CD4-positive, CD25-positive, alpha-beta regulatory T cell (primary cell): ENCODE results near the gene ZFAND6. TPM values are rescaled to one million over a fixed set of nuclear protein-coding genes. Genes with fewer than 3 reads are reported as not detected.
A peak's percentile ranks its signal among the peaks of the same experiment; 100 is the strongest.
"Not testable (repeated sequence)": the region's sequence is repeated elsewhere in the genome, so short reads cannot be mapped to it uniquely, and the experiment has no call there.

ENCODE experiments used
- ATAC-seq, 2 donors: fragments of 150-1000 bp; cut with Tn5 transposase; one replicate each; pipeline ENCODE4 v1.10.0; 2021; ENCODE audit warnings: low read depth in 2 of 2, moderate number of reproducible peaks in 2 of 2, moderate library complexity in 1 of 2
- DNase-seq, 3 donors: peaks; one replicate each; pipeline versions ENCODE4 v3.0.0 to v3.0.0-alpha.2; 2012 to 2022; ENCODE audit warnings: mixed read lengths in 1 of 3
- H3K27ac ChIP-seq: one replicate; pipeline ENCODE4 v1.7.0; 2013; ENCODE audit warnings: mild to moderate bottlenecking, low read length; ENCODE audit not compliant: insufficient read depth, poor library complexity, severe bottlenecking
- H3K27me3 ChIP-seq: one replicate; pipeline ENCODE4 v1.7.0; 2013; ENCODE audit warnings: low read length; ENCODE audit not compliant: control insufficient read depth, insufficient read depth
- H3K36me3 ChIP-seq: one replicate; pipeline ENCODE4 v1.7.0; 2013; ENCODE audit warnings: mild to moderate bottlenecking, low read length, moderate library complexity; ENCODE audit not compliant: control insufficient read depth, insufficient read depth
- H3K4me1 ChIP-seq: 2 replicates; pipeline ENCODE4 v1.7.0; 2013; ENCODE audit warnings: mild to moderate bottlenecking, low read length; ENCODE audit not compliant: insufficient read depth, control insufficient read depth, poor library complexity, severe bottlenecking
- H3K4me3 ChIP-seq: one replicate; pipeline ENCODE4 v1.7.0; 2013; ENCODE audit warnings: low read depth, mild to moderate bottlenecking, low read length, moderate library complexity
- H3K9me3 ChIP-seq, 2 experiments: 1 replicate in 1 of 2; 2 replicates in 1 of 2; pipeline ENCODE4 v1.7.0; 2013; ENCODE audit warnings: low read length in 2 of 2, mild to moderate bottlenecking in 1 of 2, moderate library complexity in 1 of 2; ENCODE audit not compliant: control insufficient read depth in 2 of 2
- H3K27ac Mint-ChIP-seq, 3 donors: one replicate each; pipeline ENCODE4 v1.8.0; 2020 to 2022; ENCODE audit warnings: mild to moderate bottlenecking in 3 of 3, mixed read lengths in 3 of 3, moderate library complexity in 2 of 3
- H3K27me3 Mint-ChIP-seq: one replicate; pipeline ENCODE4 v1.8.0; 2022; ENCODE audit warnings: mild to moderate bottlenecking, mixed read lengths
- H3K36me3 Mint-ChIP-seq: one replicate; pipeline ENCODE4 v1.8.0; 2020; ENCODE audit warnings: mixed read lengths
- H3K4me1 Mint-ChIP-seq, 4 donors: one replicate each; pipeline ENCODE4 v1.8.0; 2020 to 2022; ENCODE audit warnings: mixed read lengths in 4 of 4, mild to moderate bottlenecking in 1 of 4
- H3K4me3 Mint-ChIP-seq, 4 donors: one replicate each; pipeline ENCODE4 v1.8.0; 2020 to 2022; ENCODE audit warnings: mild to moderate bottlenecking in 4 of 4, mixed read lengths in 4 of 4, moderate library complexity in 3 of 4
- H3K9me3 Mint-ChIP-seq, 7 donors: one replicate each; pipeline ENCODE4 v1.8.0; 2020 to 2022; ENCODE audit warnings: mixed read lengths in 7 of 7, mild to moderate bottlenecking in 3 of 7, moderate library complexity in 2 of 7
- polyA plus RNA-seq, 4 donors: library from polyadenylated mRNA; unstranded; fragments of 300-500 nt; fragmentation: Illumina TruSeq; gene quantifications; one replicate each; pipeline ENCODE4 v1.2.3, GENCODE V29; 2021
- total RNA-seq: library from RNA; stranded (reverse); gene quantifications from one replicate; pipeline ENCODE4 v1.2.3, GENCODE V29; 2022

The ZFAND6 gene
- total RNA-seq (94.7 TPM), polyA plus RNA-seq (100 to 1,000 TPM; 107 to 124 (median 117) TPM)

GRCh38 chr15:80058851-80059785 lies at the start of gene ZFAND6:
ZFAND6 (plus strand) TSS chr15:80059676; CDS start chr15:80120345, 60,669 bp downstream.
- Mint-ChIP-seq H3K4me3 (peak within 1 kb of the TSS; percentile 94 to 98 (median 96)), H3K27me3 (peaks cover 21% of the 10 kb centered on the region), H3K4me1 (peaks cover 18 to 47% (median 32%) of the 10 kb centered on the region in 4 donors), H3K27ac (peak within 1 kb of the TSS; percentile 95 to 96 (median 95)), H3K36me3 (no peaks in the 10 kb centered on the region), H3K9me3 (no peaks in the 10 kb centered on the region)
- H3K27ac ChIP-seq: peak within 1 kb of the TSS; percentile 82
- peak within 1 kb of the TSS; percentile 95 for H3K4me3 ChIP-seq
- no peaks in the 10 kb centered on the region for H3K36me3 ChIP-seq
- ATAC-seq (peak; percentile 90 to 94), DNase-seq (peak; percentile 92 to 96 (median 94))
- H3K27me3 ChIP-seq: no peaks in the 10 kb centered on the region
- no peaks in the 10 kb centered on the region for H3K9me3 ChIP-seq
- peaks cover 29% of the 10 kb centered on the region for H3K4me1 ChIP-seq

DNA sequence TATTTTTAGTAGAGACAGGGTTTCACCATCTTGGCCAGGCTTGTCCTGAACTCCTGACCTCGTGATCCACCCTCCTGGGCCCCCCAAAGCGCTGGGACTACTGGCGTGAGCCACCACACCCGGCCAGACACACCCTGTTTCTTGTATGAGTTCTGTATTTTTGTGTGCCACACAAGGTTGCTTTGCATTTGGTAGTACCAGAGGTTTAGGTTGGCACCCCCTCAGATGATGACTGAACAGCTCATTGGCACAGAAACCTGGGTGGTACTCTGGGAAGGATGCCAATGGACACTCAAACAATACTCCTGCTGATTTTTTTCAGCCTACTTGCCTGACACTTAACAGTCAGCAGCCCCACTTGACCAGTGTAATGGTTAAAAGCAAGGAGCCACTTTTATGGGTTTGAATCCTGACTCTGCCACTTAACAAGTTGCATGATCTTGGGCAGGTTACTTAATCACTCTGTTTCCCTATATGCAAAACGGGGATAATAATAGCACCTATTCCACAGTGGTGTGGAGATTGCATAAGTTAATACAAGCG lies 49.3 kb upstream of the ZFAND6 start:
- no peak overlapping the region for H3K27ac ChIP-seq
- H3K27ac Mint-ChIP-seq: no peak overlapping the region

GRCh38 chr15:80011041-80011523 lies 48.4 kb upstream of the ZFAND6 start:
- not testable (repeated sequence) for H3K9me3 Mint-ChIP-seq, H3K4me1 ChIP-seq, H3K4me3 ChIP-seq, H3K4me1 Mint-ChIP-seq, H3K9me3 ChIP-seq, H3K27ac ChIP-seq, ATAC-seq, DNase-seq, H3K36me3 Mint-ChIP-seq, H3K27me3 ChIP-seq, H3K36me3 ChIP-seq, H3K4me3 Mint-ChIP-seq
- H3K27ac Mint-ChIP-seq: peak overlapping the region in 1 of 3 donors; percentile 20
- peaks cover 11% of the 10 kb centered on the region for H3K27me3 Mint-ChIP-seq

More for the DNA sequence above, 49.3 kb upstream of the ZFAND6 start:
- H3K9me3 ChIP-seq: no peaks in the 10 kb centered on the region
- H3K4me1 ChIP-seq: no peaks in the 10 kb centered on the region
- no peak overlapping the region for H3K4me3 Mint-ChIP-seq
- H3K4me1 Mint-ChIP-seq: no peaks in the 10 kb centered on the region
- no peaks in the 10 kb centered on the region for H3K9me3 Mint-ChIP-seq
- ATAC-seq (no peak), DNase-seq (no peak)
- H3K36me3 Mint-ChIP-seq: no peaks in the 10 kb centered on the region
- H3K27me3 Mint-ChIP-seq: peaks cover 11% of the 10 kb centered on the region
- no peak overlapping the region for H3K4me3 ChIP-seq
- no peaks in the 10 kb centered on the region for H3K27me3 ChIP-seq
- H3K36me3 ChIP-seq: no peaks in the 10 kb centered on the region

GRCh38 chr15:80011596-80011995 lies 47.9 kb upstream of the ZFAND6 start:
- H3K9me3 ChIP-seq: no peaks in the 10 kb centered on the region
- no peak overlapping the region for H3K4me3 ChIP-seq
- peaks cover 11% of the 10 kb centered on the region for H3K27me3 Mint-ChIP-seq
- no peak overlapping the region for H3K27ac ChIP-seq
- no peaks in the 10 kb centered on the region for H3K36me3 ChIP-seq
- H3K4me1 ChIP-seq: no peaks in the 10 kb centered on the region
- H3K27ac Mint-ChIP-seq: no peak overlapping the region
- H3K9me3 Mint-ChIP-seq: no peaks in the 10 kb centered on the region
- H3K36me3 Mint-ChIP-seq: no peaks in the 10 kb centered on the region
- no peak for DNase-seq
- H3K27me3 ChIP-seq: no peaks in the 10 kb centered on the region
- H3K4me1 Mint-ChIP-seq: no peaks in the 10 kb centered on the region
- no peak for ATAC-seq
- H3K4me3 Mint-ChIP-seq: no peak overlapping the region

DNA sequence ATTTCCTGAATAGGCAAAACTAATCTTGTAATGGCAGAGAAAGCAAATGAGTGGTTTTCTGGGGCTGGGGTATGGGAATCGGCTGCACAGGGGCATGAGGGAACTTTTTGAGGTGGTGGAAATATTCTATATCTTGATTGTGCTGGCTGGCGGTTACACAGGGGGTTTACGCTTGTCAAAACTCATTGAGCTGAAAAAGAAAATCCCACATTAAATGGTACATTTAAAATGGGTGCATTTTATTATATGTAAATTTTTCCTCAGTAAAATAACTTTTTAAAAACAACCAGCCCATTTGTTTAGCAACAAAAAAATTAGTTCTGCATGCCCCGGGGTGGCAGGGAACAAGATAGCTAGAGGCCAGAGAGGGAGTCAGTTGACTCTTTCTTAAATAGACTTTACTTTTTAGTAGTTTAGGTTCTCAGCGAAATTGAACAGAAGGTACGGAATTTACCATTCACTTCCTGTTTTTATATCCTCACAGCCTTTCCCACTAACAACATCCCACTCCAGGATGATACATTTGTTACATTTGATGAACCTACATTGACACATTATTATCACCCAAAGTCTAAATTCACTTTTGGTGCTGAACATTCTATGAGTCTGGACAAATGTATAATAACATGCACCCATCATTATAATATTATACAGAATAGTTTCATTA lies 47.3 kb upstream of the ZFAND6 start:
- H3K36me3 Mint-ChIP-seq: no peaks in the 10 kb centered on the region
- Histone ChIP-seq H3K27ac (no peak overlapping the region), H3K9me3 (no peaks in the 10 kb centered on the region), H3K36me3 (no peaks in the 10 kb centered on the region), H3K4me1 (no peaks in the 10 kb centered on the region), H3K27me3 (no peaks in the 10 kb centered on the region), H3K4me3 (no peak overlapping the region)
- no peak for ATAC-seq
- peaks cover 11% of the 10 kb centered on the region for H3K27me3 Mint-ChIP-seq
- H3K9me3 Mint-ChIP-seq: no peaks in the 10 kb centered on the region
- H3K27ac Mint-ChIP-seq: no peak overlapping the region
- DNase-seq: no peak
- no peak overlapping the region for H3K4me3 Mint-ChIP-seq
- no peaks in the 10 kb centered on the region for H3K4me1 Mint-ChIP-seq

DNA sequence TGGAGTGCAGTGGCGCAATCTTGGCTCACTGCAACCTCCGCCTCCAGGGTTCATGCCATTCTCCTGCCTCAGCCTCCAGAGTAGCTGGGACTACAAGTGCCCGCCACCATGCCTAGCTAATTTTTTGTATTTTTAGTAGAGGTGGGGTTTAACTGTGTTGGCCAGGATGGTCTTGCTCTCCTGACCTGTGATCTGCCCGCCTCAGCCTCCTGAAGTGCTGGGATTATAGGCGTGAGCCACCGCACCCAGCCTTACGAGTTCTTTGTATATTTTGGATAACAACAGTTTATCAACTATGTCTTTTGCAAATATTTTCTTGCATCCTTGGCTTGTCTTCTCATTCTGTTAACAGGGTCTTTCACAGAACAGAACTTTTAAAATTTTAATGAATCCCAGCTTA lies 45.3 kb upstream of the ZFAND6 start:
- not testable (repeated sequence) for DNase-seq

DNA sequence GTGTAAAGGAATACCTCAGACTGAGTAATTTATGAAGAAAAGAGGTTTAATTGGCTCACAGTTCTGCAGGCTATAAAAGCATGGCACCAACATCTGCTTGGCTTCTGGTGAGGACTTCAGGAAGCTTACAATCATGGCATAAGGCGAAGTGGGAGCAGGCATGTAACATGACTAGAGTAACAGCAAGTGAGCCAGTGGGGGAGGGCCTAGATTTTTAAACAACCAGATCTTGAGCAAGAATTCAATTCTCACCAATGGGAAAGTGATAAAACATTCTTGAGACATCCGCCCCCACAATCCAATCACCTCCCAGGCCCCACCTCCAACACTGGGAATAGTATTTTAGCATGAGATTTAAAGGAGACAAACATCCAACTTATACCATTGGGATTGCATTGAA lies 44.3 kb upstream of the ZFAND6 start:
- no peaks in the 10 kb centered on the region for H3K36me3 ChIP-seq
- H3K27me3 Mint-ChIP-seq: peaks cover 11% of the 10 kb centered on the region
- H3K36me3 Mint-ChIP-seq: no peaks in the 10 kb centered on the region
- H3K27ac ChIP-seq: no peak overlapping the region
- H3K27ac Mint-ChIP-seq: no peak overlapping the region
- H3K4me1 ChIP-seq: no peaks in the 10 kb centered on the region
- H3K27me3 ChIP-seq: no peaks in the 10 kb centered on the region
- H3K4me3 ChIP-seq: no peak overlapping the region
- no peaks in the 10 kb centered on the region for H3K9me3 ChIP-seq
- no peak overlapping the region for H3K4me3 Mint-ChIP-seq
- DNase-seq (no peak), ATAC-seq (no peak)
- peaks cover 0 to 2% (median 0%) of the 10 kb centered on the region in 4 donors for H3K4me1 Mint-ChIP-seq
- H3K9me3 Mint-ChIP-seq: no peaks in the 10 kb centered on the region

More for the DNA sequence above, 45.3 kb upstream of the ZFAND6 start:
- not testable (repeated sequence) for H3K27me3 ChIP-seq, H3K4me3 Mint-ChIP-seq, H3K36me3 ChIP-seq, H3K4me1 ChIP-seq, H3K4me3 ChIP-seq, H3K4me1 Mint-ChIP-seq, ATAC-seq, H3K27ac Mint-ChIP-seq, H3K9me3 Mint-ChIP-seq, H3K36me3 Mint-ChIP-seq, H3K9me3 ChIP-seq, H3K27ac ChIP-seq
- H3K27me3 Mint-ChIP-seq: peaks cover 11% of the 10 kb centered on the region
